ENCODE data around the gene OSTN.
"Not testable (repeated sequence)": the region's sequence is repeated elsewhere in the genome, so short reads cannot be mapped to it uniquely, and the experiment has no call there.

Gene OSTN

GRCh38 chr3:191169566-191169965, 29.5 kb upstream of the OSTN start:
- TF ChIP-seq, protein P1, sequence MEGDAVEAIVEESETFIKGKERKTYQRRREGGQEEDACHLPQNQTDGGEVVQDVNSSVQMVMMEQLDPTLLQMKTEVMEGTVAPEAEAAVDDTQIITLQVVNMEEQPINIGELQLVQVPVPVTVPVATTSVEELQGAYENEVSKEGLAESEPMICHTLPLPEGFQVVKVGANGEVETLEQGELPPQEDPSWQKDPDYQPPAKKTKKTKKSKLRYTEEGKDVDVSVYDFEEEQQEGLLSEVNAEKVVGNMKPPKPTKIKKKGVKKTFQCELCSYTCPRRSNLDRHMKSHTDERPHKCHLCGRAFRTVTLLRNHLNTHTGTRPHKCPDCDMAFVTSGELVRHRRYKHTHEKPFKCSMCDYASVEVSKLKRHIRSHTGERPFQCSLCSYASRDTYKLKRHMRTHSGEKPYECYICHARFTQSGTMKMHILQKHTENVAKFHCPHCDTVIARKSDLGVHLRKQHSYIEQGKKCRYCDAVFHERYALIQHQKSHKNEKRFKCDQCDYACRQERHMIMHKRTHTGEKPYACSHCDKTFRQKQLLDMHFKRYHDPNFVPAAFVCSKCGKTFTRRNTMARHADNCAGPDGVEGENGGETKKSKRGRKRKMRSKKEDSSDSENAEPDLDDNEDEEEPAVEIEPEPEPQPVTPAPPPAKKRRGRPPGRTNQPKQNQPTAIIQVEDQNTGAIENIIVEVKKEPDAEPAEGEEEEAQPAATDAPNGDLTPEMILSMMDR (IDR thresholded peaks at IDR 0.05), result no peak
- no peak for TF ChIP-seq ZFX (IDR thresholded peaks at IDR 0.05; ENCODE audit: borderline replicate concordance)
- no peak overlapping the region for H3K27ac ChIP-seq

DNA sequence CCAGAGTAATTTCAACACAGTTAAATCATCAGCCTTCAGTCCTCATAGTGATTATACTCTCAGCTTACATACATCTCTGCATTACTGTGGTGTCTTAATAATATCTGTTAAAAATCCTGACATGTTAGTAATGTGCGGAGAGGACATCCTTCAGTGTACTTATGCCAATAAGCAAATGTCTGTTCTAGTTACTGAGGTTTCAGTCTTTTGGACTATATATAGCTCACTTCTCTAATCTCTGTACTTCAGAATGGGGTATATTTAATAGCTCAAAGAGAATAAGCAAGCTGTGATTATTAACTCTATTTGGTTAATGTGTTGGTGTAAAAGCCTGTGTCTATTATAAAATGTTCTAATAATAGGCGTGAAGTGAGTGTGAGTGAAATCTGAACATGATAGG, 28.9 kb upstream of the OSTN start:
- H3K27ac ChIP-seq, result no peak overlapping the region
- TF ChIP-seq, protein P1 (IDR thresholded peaks at IDR 0.05), result no peak
- TF ChIP-seq ZFX (IDR thresholded peaks at IDR 0.05; ENCODE audit: borderline replicate concordance), result no peak

- no peak overlapping the region for H3K27ac ChIP-seq
- TF ChIP-seq ZFX (IDR thresholded peaks at IDR 0.05; ENCODE audit: borderline replicate concordance), result no peak
- TF ChIP-seq, protein P1 (IDR thresholded peaks at IDR 0.05), result no peak
Observed at GRCh38 chr3:191175102-191175501, 23.9 kb upstream of the OSTN start.

DNA sequence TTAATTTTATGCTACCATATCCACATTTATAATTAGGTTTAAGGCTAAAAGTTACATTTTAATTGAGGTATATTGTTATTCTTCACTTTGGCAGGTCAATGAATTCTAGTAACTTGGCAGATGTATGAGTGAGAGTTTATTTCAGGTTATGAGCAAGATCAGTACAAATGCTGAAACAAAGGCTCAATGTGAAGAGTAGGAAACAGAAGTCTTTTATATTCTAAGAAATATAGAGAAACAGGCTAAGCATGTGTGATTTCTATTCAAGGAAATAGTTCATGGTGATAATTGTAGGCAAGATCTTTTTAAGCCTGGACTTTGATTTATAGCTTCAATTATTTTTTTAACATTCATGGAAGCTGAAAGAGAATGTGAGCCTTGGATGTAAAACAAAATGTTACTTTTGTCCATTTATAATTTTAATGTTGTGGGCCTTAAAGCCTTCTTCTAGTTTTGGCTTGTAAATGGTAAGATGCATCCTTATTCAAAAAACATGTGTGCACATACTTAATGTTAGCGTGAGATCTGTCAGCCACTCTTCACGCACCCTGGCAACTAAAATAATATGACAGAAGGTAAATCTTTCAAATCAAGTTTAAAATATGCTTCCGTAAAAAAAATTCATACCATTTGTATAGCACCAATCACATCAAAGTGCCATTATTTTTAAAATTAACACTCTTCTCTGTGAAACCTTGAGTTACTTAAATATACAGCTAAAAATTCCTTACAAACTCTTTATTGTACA, 22.8 kb upstream of the OSTN start:
- TF ChIP-seq, protein P1 (IDR thresholded peaks at IDR 0.05), result no peak
- no peak for TF ChIP-seq ZFX (IDR thresholded peaks at IDR 0.05; ENCODE audit: borderline replicate concordance)
- H3K27ac ChIP-seq, result no peak overlapping the region

- not testable (repeated sequence) for H3K27ac ChIP-seq
Observed at GRCh38 chr3:191185382-191185781, 13.7 kb upstream of the OSTN start.

GRCh38 chr3:191188246-191188645, 10.8 kb upstream of the OSTN start:
- not testable (repeated sequence) for H3K27ac ChIP-seq

DNA sequence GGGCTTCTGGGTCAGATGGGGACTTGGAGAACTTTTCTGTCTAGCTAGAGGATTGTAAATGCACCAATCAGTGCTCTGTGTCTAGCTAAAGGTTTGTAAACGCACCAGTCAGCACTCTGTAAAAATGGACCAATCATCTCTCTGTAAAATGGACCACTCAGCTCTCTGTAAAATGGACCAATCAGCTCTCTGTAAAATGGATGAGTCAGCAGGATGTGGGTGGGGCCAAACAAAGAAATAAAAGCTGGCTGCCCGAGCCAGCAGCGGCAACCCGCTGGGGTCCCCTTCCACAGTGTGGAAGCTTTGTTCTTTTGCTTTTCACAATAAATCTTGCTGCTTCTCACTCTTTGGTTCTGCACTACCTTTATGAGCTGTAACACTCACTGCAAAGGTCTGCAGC, 6.8 kb upstream of the OSTN start:
- not testable (repeated sequence) for H3K27ac ChIP-seq

- H3K27ac ChIP-seq, result no peak overlapping the region
- no peak for TF ChIP-seq ZFX (IDR thresholded peaks at IDR 0.05; ENCODE audit: borderline replicate concordance)
- TF ChIP-seq, protein P1 (IDR thresholded peaks at IDR 0.05), result no peak
Observed at GRCh38 chr3:191192941-191193340, 6.1 kb upstream of the OSTN start.

GRCh38 chr3:191197761-191198306, 1.2 kb upstream of the OSTN start:
- H3K27ac ChIP-seq, result no peak overlapping the region
- no peak for TF ChIP-seq ZFX (IDR thresholded peaks at IDR 0.05; ENCODE audit: borderline replicate concordance)
- TF ChIP-seq, protein P1 (IDR thresholded peaks at IDR 0.05), result no peak
